WTC11 (cell line): ENCODE measurements around the gene DNM3. TPM values are rescaled to one million over a fixed set of nuclear protein-coding genes. Genes with fewer than 3 reads are reported as not detected.

Experiments used
- ATAC-seq: fragments of 200-7000 bp; cut with Tn5 transposase; 2 replicates; pipeline ENCODE4 v1.10.0; 2021; ENCODE audit warnings: mild to moderate bottlenecking, moderate library complexity
- CTCF ChIA-PET: fragments of 300-600 bp; sonication (Branson Sonifier 250); formaldehyde crosslinking; loops from one replicate; lab custom pipeline; 2021; ENCODE audit warnings: antibody characterized with exemption; lab: Charles Lee
- POLR2A ChIA-PET: fragments of 350-600 bp; sonication (Branson Sonifier 250); formaldehyde crosslinking; loops from one replicate; lab custom pipeline; 2021; ENCODE audit warnings: antibody characterized with exemption; lab: Charles Lee
- DNase-seq: peaks from one replicate; pipeline ENCODE4 v3.0.0; 2021; ENCODE audit warnings: low spot score
- H3K27ac Mint-ChIP-seq: 2 replicates; pipeline ENCODE4 v1.8.0; 2021; ENCODE audit warnings: mixed read lengths
- H3K27me3 Mint-ChIP-seq: 2 replicates; pipeline ENCODE4 v1.8.0; 2021; ENCODE audit warnings: low read depth, mild to moderate bottlenecking, moderate library complexity, mixed read lengths
- H3K36me3 Mint-ChIP-seq: 2 replicates; pipeline ENCODE4 v1.8.0; 2021; ENCODE audit warnings: mixed read lengths
- H3K4me1 Mint-ChIP-seq: 2 replicates; pipeline ENCODE4 v1.8.0; 2022; ENCODE audit warnings: mixed read lengths
- H3K4me3 Mint-ChIP-seq: 2 replicates; pipeline ENCODE4 v1.8.0; 2021; ENCODE audit warnings: mild to moderate bottlenecking, moderate library complexity, mixed read lengths
- H3K9me3 Mint-ChIP-seq: 2 replicates; pipeline ENCODE4 v1.8.0; 2021; ENCODE audit warnings: mixed read lengths
- ATF1 ChIP-seq: sonication (generic); formaldehyde crosslinking; IDR thresholded peaks from 2 replicates; pipeline ENCODE4 v1.8.1; 2023; ENCODE audit warnings: mild to moderate bottlenecking, moderate library complexity, missing genetic modification reagents
- CREM ChIP-seq: sonication (generic); formaldehyde crosslinking; IDR thresholded peaks from 2 replicates; pipeline ENCODE4 v1.8.1; 2022; ENCODE audit warnings: mild to moderate bottlenecking, missing genetic modification reagents, moderate library complexity
- ELF4 ChIP-seq: sonication (generic); formaldehyde crosslinking; IDR thresholded peaks from 2 replicates; pipeline ENCODE4 v1.8.1; 2022; ENCODE audit warnings: low read depth, mild to moderate bottlenecking, moderate library complexity, missing genetic modification reagents
- MYBL2 ChIP-seq: sonication (generic); formaldehyde crosslinking; IDR thresholded peaks from 2 replicates; pipeline ENCODE4 v1.8.1; 2023; ENCODE audit warnings: mild to moderate bottlenecking, moderate library complexity, missing genetic modification reagents
- ZNF317 ChIP-seq: sonication (generic); formaldehyde crosslinking; IDR thresholded peaks from 2 replicates; pipeline ENCODE4 v1.8.1; 2023; ENCODE audit warnings: low read depth, mild to moderate bottlenecking, moderate library complexity, missing genetic modification reagents, borderline replicate concordance
- ZNF396 ChIP-seq: fragments of 250-450 bp; sonication (Bioruptor Pico); IDR thresholded peaks from 2 replicates; pipeline ENCODE4 v1.8.0; 2021; ENCODE audit warnings: mild to moderate bottlenecking, moderate library complexity, borderline replicate concordance
- total RNA-seq: library from RNA; stranded (reverse); gene quantifications from 3 replicates; pipeline ENCODE4 v1.2.3, GENCODE V29; 2021
- TF ChIP-seq, protein P1 (sequence below): fragments of 250-450 bp; sonication (Bioruptor Pico); IDR thresholded peaks from 2 replicates; pipeline ENCODE4 v1.9.0; 2021; ENCODE audit warnings: mild to moderate bottlenecking, borderline replicate concordance
- TF ChIP-seq, protein P2 (sequence below): sonication (generic); formaldehyde crosslinking; conservative IDR thresholded peaks from 2 replicates; pipeline ENCODE4 v1.8.1; 2022; ENCODE audit warnings: mild to moderate bottlenecking, missing genetic modification reagents
- TF ChIP-seq, protein P3 (sequence below): sonication (generic); formaldehyde crosslinking; IDR thresholded peaks from 2 replicates; pipeline ENCODE4 v1.8.1; 2023; ENCODE audit warnings: mild to moderate bottlenecking, missing genetic modification reagents
- TF ChIP-seq, protein P4 (sequence below): sonication (generic); formaldehyde crosslinking; IDR thresholded peaks from 2 replicates; pipeline ENCODE4 v1.8.0; 2022; ENCODE audit warnings: missing genetic modification reagents
- TF ChIP-seq, protein P5 (sequence below): sonication (generic); formaldehyde crosslinking; IDR thresholded peaks from 2 replicates; pipeline ENCODE4 v1.8.0; 2022; ENCODE audit warnings: mild to moderate bottlenecking, missing genetic modification reagents
- TF ChIP-seq, protein P6 (sequence below): fragments of 250-450 bp; sonication (Bioruptor Pico); conservative IDR thresholded peaks from 2 replicates; pipeline ENCODE4 v1.9.0; 2021; ENCODE audit warnings: mild to moderate bottlenecking
- TF ChIP-seq, protein P7 (sequence below): sonication (generic); formaldehyde crosslinking; IDR thresholded peaks from 2 replicates; pipeline ENCODE4 v1.8.1; 2023; ENCODE audit warnings: mild to moderate bottlenecking, missing genetic modification reagents, moderate library complexity
- TF ChIP-seq, protein P8 (sequence below): fragments of 250-450 bp; sonication (Bioruptor Pico); IDR thresholded peaks from 2 replicates; pipeline ENCODE4 v1.9.0; 2021; ENCODE audit warnings: mild to moderate bottlenecking

DNM3 gene
- total RNA-seq, 1 experiment from 2014 or later: 1.9 TPM

DNA sequence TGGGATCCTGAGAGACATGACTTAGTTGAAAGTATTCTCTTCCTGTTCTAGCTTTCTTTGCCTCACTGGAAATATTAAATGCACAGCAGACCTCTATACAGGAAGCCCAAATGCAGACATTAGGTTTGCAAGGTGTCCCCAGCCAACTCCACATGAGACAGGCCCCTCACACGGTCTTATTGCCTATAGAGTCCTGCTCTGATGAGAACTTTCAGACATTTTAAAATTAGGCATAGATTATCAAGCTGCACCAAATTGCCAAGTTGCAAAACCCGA, 327.2 kb downstream of the DNM3 start (continued):
- TF ChIP-seq, protein P1, sequence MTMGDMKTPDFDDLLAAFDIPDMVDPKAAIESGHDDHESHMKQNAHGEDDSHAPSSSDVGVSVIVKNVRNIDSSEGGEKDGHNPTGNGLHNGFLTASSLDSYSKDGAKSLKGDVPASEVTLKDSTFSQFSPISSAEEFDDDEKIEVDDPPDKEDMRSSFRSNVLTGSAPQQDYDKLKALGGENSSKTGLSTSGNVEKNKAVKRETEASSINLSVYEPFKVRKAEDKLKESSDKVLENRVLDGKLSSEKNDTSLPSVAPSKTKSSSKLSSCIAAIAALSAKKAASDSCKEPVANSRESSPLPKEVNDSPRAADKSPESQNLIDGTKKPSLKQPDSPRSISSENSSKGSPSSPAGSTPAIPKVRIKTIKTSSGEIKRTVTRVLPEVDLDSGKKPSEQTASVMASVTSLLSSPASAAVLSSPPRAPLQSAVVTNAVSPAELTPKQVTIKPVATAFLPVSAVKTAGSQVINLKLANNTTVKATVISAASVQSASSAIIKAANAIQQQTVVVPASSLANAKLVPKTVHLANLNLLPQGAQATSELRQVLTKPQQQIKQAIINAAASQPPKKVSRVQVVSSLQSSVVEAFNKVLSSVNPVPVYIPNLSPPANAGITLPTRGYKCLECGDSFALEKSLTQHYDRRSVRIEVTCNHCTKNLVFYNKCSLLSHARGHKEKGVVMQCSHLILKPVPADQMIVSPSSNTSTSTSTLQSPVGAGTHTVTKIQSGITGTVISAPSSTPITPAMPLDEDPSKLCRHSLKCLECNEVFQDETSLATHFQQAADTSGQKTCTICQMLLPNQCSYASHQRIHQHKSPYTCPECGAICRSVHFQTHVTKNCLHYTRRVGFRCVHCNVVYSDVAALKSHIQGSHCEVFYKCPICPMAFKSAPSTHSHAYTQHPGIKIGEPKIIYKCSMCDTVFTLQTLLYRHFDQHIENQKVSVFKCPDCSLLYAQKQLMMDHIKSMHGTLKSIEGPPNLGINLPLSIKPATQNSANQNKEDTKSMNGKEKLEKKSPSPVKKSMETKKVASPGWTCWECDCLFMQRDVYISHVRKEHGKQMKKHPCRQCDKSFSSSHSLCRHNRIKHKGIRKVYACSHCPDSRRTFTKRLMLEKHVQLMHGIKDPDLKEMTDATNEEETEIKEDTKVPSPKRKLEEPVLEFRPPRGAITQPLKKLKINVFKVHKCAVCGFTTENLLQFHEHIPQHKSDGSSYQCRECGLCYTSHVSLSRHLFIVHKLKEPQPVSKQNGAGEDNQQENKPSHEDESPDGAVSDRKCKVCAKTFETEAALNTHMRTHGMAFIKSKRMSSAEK (CRISPR knock-in tag): no peak
- TF ChIP-seq, protein P2, sequence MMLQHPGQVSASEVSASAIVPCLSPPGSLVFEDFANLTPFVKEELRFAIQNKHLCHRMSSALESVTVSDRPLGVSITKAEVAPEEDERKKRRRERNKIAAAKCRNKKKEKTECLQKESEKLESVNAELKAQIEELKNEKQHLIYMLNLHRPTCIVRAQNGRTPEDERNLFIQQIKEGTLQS (CRISPR knock-in tag): no peak
- TF ChIP-seq, protein P3, sequence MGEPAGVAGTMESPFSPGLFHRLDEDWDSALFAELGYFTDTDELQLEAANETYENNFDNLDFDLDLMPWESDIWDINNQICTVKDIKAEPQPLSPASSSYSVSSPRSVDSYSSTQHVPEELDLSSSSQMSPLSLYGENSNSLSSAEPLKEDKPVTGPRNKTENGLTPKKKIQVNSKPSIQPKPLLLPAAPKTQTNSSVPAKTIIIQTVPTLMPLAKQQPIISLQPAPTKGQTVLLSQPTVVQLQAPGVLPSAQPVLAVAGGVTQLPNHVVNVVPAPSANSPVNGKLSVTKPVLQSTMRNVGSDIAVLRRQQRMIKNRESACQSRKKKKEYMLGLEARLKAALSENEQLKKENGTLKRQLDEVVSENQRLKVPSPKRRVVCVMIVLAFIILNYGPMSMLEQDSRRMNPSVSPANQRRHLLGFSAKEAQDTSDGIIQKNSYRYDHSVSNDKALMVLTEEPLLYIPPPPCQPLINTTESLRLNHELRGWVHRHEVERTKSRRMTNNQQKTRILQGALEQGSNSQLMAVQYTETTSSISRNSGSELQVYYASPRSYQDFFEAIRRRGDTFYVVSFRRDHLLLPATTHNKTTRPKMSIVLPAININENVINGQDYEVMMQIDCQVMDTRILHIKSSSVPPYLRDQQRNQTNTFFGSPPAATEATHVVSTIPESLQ (CRISPR knock-in tag): no peak
- TF ChIP-seq, protein P4, sequence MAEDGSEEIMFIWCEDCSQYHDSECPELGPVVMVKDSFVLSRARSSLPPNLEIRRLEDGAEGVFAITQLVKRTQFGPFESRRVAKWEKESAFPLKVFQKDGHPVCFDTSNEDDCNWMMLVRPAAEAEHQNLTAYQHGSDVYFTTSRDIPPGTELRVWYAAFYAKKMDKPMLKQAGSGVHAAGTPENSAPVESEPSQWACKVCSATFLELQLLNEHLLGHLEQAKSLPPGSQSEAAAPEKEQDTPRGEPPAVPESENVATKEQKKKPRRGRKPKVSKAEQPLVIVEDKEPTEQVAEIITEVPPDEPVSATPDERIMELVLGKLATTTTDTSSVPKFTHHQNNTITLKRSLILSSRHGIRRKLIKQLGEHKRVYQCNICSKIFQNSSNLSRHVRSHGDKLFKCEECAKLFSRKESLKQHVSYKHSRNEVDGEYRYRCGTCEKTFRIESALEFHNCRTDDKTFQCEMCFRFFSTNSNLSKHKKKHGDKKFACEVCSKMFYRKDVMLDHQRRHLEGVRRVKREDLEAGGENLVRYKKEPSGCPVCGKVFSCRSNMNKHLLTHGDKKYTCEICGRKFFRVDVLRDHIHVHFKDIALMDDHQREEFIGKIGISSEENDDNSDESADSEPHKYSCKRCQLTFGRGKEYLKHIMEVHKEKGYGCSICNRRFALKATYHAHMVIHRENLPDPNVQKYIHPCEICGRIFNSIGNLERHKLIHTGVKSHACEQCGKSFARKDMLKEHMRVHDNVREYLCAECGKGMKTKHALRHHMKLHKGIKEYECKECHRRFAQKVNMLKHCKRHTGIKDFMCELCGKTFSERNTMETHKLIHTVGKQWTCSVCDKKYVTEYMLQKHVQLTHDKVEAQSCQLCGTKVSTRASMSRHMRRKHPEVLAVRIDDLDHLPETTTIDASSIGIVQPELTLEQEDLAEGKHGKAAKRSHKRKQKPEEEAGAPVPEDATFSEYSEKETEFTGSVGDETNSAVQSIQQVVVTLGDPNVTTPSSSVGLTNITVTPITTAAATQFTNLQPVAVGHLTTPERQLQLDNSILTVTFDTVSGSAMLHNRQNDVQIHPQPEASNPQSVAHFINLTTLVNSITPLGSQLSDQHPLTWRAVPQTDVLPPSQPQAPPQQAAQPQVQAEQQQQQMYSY (CRISPR knock-in tag): no peak
- TF ChIP-seq, protein P5, sequence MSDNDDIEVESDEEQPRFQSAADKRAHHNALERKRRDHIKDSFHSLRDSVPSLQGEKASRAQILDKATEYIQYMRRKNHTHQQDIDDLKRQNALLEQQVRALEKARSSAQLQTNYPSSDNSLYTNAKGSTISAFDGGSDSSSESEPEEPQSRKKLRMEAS: no peak
- TF ChIP-seq, protein P6, sequence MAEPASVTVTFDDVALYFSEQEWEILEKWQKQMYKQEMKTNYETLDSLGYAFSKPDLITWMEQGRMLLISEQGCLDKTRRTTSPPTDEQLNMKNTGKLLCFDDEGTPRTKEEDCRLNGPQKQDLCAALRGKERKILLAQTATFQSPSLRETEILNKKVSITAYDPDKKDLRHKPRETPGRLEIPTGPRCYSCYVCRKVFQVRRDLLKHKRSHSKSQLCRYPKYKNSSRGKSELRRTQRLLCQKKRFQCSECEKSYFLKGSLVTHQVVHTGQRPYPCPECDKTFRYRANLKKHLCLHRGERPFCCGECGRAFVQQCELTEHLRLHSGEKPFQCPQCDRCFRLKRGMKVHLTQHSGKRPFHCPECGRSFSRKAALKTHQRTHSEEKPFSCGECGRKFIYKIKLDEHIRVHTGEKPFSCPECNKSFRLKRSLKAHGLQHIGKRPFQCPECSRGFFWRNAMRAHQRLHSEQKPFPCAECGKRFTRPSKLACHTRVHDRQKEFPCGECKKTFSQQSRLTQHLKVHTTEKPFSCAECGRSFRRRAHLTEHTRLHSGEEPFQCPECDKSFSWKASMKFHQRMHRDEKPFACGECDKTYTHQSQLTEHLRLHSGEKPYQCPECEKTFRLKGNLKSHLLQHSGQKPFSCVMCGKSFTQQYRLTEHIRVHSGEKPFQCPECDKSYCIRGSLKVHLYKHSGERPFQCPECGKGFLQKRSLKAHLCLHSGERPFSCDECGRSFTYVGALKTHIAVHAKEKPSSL (CRISPR knock-in tag): no peak
- TF ChIP-seq, protein P7, sequence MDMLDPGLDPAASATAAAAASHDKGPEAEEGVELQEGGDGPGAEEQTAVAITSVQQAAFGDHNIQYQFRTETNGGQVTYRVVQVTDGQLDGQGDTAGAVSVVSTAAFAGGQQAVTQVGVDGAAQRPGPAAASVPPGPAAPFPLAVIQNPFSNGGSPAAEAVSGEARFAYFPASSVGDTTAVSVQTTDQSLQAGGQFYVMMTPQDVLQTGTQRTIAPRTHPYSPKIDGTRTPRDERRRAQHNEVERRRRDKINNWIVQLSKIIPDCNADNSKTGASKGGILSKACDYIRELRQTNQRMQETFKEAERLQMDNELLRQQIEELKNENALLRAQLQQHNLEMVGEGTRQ (CRISPR knock-in tag): no peak
- TF ChIP-seq MYBL2 (CRISPR knock-in tag) (no peak), CREM (no peak), ATF1 (CRISPR knock-in tag) (no peak), ZNF396 (CRISPR knock-in tag) (no peak)

DNA sequence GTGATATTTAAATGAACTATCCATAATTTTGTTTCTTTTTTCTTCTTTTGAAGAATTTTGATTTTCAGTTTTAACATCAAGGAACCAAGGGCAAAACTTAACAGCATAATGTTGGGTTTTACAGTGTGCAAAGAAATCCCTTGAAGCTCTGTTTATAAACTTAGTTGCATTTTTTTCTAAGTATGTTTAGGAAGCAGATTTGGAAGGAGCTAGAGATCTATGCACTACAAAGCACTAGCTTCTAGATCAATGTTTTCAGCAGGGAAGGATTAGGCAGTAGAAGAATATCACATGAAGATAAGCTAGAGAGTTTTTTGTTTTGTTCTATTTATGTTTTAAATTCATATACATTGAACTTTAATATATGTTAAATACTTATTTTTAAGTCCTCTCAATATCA, 328.5 kb downstream of the DNM3 start:
- H3K4me1 Mint-ChIP-seq: no peaks in the 10 kb centered on the region
- POLR2A ChIA-PET: no interaction called here
- DNase-seq: no peak
- no peak for ATAC-seq
- CTCF ChIA-PET: no interaction called here
- 0 out of 2 replicates have a peak, but pooled peaks cover 5% of the 10 kb centered on the region for H3K9me3 Mint-ChIP-seq
- no peak overlapping the region for H3K27ac Mint-ChIP-seq
- no peaks in the 10 kb centered on the region for H3K36me3 Mint-ChIP-seq
- H3K4me3 Mint-ChIP-seq: no peak overlapping the region
- no peaks in the 10 kb centered on the region for H3K27me3 Mint-ChIP-seq
- TF ChIP-seq, protein P8, sequence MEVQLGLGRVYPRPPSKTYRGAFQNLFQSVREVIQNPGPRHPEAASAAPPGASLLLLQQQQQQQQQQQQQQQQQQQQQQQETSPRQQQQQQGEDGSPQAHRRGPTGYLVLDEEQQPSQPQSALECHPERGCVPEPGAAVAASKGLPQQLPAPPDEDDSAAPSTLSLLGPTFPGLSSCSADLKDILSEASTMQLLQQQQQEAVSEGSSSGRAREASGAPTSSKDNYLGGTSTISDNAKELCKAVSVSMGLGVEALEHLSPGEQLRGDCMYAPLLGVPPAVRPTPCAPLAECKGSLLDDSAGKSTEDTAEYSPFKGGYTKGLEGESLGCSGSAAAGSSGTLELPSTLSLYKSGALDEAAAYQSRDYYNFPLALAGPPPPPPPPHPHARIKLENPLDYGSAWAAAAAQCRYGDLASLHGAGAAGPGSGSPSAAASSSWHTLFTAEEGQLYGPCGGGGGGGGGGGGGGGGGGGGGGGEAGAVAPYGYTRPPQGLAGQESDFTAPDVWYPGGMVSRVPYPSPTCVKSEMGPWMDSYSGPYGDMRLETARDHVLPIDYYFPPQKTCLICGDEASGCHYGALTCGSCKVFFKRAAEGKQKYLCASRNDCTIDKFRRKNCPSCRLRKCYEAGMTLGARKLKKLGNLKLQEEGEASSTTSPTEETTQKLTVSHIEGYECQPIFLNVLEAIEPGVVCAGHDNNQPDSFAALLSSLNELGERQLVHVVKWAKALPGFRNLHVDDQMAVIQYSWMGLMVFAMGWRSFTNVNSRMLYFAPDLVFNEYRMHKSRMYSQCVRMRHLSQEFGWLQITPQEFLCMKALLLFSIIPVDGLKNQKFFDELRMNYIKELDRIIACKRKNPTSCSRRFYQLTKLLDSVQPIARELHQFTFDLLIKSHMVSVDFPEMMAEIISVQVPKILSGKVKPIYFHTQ (CRISPR knock-in tag): no peak
- TF ChIP-seq, protein P2 (CRISPR knock-in tag): no peak
- TF ChIP-seq ZNF317: no peak
- no peak for TF ChIP-seq MYBL2 (CRISPR knock-in tag)
- no peak for TF ChIP-seq CREM
- no peak for TF ChIP-seq ATF1 (CRISPR knock-in tag)
- no peak for TF ChIP-seq ELF4 (CRISPR knock-in tag)
- TF ChIP-seq, protein P7 (CRISPR knock-in tag): no peak
